Breast epithelium (tissue), 3 donors: Measurements from ENCODE around the gene CBLN2.

Experiments used
- POLR2A ChIP-seq: fragments of 450-650 bp; IDR thresholded peaks from one replicate; pipeline ENCODE4 v1.6.1; 2016; ENCODE audit warnings: antibody characterized with exemption, mild to moderate bottlenecking, moderate library complexity
- TF ChIP-seq, protein P1 (sequence below), 3 donors: fragments of 450-650 bp; IDR thresholded peaks; one replicate each; pipeline ENCODE4 v1.5.1; 2016 to 2017; ENCODE audit warnings: antibody characterized with exemption in 3 of 3, mild to moderate bottlenecking in 3 of 3, moderate library complexity in 3 of 3

- TF ChIP-seq, protein P1, sequence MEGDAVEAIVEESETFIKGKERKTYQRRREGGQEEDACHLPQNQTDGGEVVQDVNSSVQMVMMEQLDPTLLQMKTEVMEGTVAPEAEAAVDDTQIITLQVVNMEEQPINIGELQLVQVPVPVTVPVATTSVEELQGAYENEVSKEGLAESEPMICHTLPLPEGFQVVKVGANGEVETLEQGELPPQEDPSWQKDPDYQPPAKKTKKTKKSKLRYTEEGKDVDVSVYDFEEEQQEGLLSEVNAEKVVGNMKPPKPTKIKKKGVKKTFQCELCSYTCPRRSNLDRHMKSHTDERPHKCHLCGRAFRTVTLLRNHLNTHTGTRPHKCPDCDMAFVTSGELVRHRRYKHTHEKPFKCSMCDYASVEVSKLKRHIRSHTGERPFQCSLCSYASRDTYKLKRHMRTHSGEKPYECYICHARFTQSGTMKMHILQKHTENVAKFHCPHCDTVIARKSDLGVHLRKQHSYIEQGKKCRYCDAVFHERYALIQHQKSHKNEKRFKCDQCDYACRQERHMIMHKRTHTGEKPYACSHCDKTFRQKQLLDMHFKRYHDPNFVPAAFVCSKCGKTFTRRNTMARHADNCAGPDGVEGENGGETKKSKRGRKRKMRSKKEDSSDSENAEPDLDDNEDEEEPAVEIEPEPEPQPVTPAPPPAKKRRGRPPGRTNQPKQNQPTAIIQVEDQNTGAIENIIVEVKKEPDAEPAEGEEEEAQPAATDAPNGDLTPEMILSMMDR (IDR thresholded peaks at IDR 0.05) = no peak
- TF ChIP-seq POLR2A = no peak
These were observed 41.3 kb downstream of the CBLN2 start for GRCh38 chr18:72502671-72503431.
